HG02884 (cell line): Measurements from ENCODE around the gene HTRA3.

Source experiments
- ATAC-seq: cut with Tn5 transposase; IDR thresholded peaks from one replicate; pipeline ENCODE4 v1.9.1; 2021; ENCODE audit warnings: mild to moderate bottlenecking, moderate library complexity; ENCODE audit not compliant: unreplicated experiment

The HTRA3 gene

GRCh38 chr4:8351931-8352367, 82.4 kb downstream of the HTRA3 start:
- no peak for ATAC-seq

- no peak for ATAC-seq
These were observed 83.0 kb downstream of the HTRA3 start for GRCh38 chr4:8352368-8353157.

GRCh38 chr4:8353158-8353669, 83.7 kb downstream of the HTRA3 start:
- no peak for ATAC-seq

DNA sequence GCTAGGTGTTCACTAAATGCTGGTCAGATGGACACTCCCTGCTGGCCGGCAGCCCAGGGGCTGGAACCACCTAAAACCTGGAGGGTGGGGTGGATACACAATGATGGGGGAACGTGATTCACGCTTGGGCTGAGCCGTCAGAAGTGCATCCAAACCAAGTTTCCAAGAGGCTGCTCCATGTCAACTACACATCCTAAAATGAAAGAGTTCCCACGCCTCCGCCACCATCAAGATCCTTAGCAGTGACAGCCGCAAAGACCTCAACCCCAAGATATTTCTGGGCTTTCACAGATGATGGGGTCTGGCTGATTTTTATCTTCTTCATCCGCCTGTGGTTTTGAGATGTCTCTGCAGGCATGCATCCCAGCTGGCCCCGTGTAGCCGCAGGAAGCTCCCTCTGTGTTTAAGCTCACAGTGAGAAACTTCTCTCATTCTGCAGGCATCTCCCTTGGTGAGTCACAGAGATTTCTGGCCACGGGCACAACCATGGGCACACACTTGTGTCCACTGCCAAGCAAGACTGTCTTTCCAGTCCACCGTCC, 84.4 kb downstream of the HTRA3 start:
- ATAC-seq = no peak

DNA sequence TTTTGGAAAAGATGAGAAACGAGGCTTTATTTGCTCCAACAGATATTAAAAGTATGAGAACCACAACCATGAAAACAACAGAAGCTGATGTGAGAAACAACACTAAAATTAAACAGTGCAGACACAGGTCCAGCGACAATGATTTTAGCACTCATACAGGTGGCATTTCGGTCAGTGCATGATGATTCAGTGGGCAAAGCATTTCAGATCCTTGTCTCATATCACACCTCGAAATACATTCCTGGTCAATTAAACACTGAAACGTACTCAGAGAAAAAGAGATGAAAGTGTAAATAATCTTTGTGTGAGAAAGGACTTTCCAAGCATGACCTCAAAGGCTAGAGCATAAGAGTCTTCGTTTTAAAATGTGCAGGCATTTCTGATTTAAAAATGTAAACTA, 85.8 kb downstream of the HTRA3 start:
- no peak for ATAC-seq

DNA sequence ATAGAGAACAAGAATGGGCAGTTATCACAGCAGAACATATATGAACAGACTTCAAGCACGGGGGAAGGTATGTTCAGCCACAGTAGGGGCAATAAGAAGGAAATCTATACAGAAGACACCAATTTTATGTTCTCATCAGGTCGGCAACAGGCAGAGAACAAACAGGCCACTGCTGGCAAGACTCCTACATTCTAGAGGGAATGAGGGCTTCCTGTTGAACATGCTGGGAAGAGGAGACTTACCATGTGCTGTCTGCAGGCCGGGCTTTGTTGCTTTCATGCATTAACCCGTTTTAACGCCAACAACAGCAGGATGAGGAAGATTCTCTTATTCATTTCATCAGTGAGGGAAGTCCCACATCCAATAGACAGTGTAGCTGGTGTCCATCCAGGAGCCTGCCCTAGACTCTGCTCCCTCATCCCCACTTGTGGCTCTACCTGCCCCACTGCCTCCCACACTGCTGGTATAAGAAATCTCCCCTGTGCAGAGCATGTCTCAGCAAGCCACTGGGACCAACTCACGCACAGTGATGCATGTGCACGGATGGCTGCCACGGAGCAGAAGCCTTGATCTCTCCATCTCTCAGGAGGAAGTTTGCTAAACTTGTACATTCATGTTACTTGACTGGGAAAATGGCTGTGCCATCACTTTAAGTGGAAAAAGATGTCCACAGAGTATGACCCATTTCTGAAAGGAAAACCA, 86.5 kb downstream of the HTRA3 start:
- no peak for ATAC-seq
